HG02798 (cell line): Measurements from ENCODE around the gene MAST4.

Experiments used
- ATAC-seq: cut with Tn5 transposase; IDR thresholded peaks from one replicate; pipeline ENCODE4 v1.9.1; 2021; ENCODE audit warnings: mild to moderate bottlenecking; ENCODE audit not compliant: unreplicated experiment, poor library complexity

Gene MAST4

DNA sequence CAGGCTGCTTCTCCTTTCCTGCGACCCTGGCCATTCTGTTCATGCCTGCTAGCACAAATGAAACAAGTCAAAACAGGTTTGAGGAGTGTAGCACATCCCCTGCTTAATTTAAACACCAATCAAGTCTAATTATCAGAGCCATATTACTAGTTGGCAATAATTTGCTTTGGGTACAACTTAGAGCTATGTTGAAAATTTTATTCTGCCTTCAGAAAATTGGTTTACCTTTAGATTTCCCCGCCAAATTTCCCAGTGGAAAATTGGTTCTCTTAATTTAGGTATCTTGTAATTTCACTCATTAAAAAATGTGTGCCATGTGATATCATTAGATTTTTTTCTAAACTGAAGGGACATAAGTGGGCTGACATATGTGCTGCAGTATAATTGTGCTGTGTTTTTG lies 265.8 kb downstream of the MAST4 start:
- ATAC-seq, result no peak

DNA sequence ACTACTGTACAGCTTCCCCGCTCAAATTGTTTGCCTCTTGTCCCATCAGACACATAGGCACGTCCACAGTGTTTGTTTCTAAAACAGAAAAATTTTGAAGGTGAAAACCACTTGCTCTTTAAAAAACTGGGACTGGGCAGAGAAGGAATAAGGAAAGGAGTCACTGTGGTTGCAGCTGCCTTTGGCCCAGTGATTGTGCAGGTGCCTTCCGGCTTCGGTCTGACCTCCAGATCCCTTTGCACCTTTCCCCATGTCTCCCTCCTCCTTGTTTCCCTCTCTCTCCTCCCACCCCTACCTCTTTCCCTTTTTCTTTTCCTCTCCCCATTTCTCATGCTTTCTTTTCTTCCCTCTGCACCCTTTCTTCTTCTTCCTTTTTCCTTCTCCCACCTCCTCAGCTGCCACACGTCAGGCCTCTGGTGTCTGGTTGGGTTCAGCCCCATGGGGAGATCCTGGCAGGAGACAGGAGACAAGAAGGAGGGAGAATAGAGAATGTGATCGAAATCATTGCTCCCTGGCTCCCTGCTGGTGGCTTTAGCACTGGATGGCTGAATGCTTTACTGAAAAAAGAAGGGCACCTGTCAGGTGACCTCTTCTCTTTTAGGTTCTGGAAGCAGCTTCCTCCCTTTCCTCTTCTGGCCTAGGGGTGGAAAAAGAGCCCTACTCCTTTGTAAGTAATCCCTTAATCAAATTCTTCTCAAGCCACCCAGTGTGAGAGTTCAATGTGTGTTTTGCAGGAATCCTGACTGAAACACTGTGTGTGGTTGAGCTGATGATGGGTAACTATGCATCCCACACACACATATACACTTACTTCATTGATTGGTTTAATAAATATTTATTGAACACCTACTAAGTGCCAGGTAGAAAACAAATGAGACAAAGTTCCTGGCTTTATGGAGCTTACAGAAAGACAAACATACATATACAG lies 267.3 kb downstream of the MAST4 start:
- no peak for ATAC-seq

DNA sequence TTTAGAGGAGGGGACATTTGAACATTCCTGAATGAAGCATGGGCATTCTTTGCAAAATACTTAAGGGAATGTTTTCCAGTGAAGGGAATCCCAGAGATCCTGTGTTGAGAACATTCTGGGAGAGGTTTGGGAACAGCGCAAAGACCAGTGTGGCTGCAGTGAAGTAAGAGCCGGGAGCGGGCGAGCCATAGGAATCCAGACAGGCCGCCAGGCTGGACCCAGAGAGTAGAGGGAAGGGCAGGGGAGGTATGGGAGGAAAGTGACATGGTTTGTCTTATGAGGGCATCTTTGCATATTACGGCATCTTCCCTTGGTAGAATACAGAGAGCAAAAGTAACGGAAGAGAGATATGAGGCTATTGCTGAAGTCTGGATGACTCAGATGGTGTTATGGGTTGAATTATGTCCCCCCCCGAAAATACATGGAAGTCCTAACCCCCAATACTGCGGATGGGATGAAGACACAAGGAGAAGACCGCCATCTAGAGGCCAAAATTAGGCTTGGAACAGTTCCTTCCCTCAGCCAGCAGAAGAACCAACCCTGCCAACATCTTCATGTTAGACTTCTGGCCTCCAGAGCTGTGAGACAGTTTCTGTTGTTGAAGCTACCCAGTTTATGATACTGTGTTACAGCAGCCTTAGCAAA lies 268.2 kb downstream of the MAST4 start:
- no peak for ATAC-seq

DNA sequence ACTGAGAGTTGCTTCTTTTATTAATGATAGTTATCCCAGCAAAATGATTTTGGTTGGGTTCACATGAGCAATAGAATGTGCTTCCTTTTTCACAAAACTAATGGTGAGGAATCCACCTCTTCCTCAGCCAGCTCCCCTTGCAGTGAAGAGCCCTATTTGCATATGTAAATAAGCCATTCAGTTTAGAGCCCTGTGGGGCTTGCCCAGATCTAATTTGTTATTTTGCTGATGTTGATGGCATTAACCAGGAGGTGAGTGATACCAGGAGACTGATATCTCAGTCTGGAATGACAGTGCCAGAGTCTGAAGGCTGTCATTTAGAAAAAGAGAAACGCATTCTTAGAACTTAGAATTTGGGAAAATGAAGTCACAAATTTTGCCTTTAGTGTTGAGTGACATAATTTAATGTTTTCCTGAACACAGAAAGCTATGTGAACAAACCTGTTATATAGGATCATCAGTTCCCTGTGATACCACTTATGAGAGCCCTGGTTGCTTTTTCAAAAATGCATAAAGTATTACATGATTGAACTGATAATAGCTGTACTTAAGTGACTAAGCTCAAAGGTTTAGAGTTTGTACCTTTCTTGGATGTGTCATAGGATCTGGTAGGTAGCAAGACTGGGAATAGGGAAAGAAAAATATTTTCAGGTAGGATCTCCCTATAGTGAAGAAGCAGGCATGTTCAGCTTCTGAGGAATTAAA lies 271.6 kb downstream of the MAST4 start:
- no peak for ATAC-seq

DNA sequence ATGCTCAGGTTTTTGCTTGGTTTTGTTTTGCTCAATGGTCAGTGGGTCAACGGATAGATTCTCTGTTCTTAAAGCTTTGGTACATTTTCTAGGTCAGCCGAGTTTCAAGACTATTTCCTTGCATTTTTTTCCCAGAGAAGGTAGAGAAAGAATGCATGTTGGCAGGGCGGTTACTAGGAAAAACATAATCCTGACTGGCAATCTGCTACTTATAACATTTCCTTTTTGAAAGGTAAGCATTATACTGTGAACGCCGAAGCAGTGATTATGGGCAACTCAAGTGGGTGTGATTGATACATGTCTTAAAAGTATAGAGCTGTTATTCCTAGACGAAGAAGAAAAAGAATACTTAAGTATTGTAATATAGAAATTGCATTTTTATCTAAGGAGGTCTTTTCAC lies 273.2 kb downstream of the MAST4 start:
- ATAC-seq, result no peak

DNA sequence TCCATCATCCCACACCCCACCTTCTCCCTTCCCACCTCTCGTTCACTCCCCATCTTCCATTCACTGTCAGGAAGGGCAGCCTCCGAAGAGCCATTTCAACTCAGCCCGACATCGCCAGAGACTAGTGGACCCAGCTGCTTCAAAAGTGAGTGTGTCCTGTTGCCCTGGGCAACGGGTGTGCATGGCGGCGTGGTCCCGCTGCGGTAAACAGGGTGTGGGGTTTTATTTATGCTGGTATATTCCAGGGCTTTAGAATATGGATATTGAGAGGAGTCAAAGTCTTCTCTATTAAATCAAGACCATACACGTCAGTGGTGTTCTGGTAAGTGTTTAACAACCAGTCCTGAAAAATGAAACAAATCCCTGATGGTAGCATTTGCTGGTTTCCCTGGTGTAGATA lies 274.5 kb downstream of the MAST4 start:
- ATAC-seq, result no peak

DNA sequence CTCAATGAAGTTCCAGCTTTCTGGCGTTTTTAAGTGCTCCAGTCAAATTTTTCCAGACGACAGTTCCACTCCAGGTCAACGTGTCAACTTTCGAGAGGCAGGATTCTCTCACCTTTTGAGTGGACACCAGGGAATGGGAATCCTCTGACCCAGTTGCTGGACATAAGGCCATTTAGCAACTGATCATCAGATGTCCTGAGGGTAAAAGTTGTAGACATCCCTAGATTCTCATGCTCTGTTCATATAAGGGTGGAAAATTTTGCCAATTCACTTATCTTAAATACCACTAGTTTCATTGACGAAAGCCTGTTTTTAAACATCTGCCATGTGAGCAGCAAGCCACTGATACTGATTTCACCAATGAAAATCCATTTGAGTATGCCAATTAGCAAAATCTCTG lies 275.5 kb downstream of the MAST4 start:
- ATAC-seq, result no peak

DNA sequence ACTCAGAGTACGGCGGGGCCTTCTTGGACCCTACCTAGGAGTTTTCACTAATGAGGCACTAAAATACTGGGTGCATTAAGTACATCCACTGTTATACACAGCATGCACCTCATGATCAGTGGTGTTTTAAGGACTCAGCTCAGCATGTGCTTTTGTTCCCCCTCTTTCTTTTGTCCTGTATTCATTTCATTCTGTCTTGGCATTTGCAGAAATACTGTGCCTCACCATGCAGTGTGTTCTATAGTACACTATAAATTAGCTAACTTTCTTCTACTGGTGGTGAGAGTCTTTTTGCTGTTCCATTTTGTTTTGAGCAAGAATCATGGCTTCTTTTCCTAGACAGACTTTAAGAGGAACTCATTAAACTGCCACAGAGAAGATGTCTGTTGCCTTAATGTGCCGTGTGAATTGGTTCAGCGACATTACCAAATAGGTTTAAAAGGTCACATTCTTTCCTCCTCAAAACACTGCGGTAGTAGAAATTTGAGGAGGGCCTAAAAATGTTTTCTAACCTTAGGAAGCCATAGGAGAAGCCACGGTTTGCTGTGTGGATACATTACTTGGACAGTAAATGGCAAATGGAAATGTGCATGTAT lies 276.6 kb downstream of the MAST4 start:
- ATAC-seq, result no peak

DNA sequence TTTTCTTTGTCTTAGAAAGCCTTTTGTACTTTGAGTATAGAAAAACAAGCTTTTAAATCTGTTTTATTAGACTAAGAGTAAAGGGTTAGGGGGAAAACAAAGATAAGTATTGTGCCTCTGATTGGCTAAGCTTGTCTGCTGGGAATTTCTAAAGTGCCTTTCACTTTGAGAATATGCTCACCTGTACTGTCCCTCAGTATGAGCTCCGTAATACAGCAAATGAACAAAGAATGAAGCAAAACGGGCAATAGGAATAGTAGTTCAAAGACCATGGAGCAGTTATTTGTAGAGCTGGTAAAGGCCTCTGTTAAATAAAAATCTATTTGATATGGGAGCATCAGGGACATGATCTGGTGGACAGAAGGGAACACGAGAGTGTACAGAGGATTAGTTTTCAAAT lies 277.8 kb downstream of the MAST4 start:
- ATAC-seq, result no peak

DNA sequence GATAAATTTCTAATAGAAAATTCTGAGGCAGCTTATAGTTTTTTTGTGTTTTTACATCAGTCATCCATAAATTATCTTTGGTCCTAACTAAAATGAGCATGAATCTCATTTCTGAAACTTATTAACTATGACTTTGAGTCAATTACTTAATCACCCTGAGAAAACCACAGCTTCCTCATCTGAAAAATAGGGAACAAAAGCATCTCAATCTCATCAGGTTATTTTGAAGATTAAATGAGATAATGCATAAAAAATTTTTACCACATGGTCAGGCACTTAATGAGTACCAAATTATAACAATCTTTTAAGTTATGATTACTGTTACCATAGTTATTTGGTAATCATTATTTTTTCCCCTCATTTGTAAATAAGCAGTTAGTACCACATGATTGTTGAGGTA lies 279.1 kb downstream of the MAST4 start:
- no peak for ATAC-seq

DNA sequence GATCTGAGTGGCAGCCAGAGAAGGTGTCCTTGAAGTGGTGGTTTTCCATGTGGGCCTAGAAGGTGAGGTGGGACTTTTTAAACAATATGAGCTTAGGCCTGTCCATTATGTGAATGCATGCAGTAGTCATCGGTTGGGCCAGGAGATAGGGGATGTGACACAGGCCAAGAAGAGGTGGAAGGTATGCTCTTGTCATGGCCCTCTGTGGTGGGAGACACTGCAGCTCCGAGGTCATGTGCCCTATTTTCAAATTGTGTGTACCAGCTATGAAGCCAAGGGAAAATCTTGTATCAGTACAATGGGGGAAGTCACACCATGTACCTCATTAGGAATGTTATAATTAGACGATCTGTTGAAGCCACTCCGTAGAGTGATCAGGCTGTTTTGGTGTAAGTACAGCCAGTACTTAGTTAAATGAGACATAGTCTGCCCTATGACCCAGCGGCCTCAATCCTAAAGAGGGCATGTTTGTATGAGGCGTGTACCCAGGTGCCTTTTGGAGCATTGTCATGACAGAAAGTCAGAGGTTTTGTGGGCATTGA lies 280.1 kb downstream of the MAST4 start:
- no peak for ATAC-seq

DNA sequence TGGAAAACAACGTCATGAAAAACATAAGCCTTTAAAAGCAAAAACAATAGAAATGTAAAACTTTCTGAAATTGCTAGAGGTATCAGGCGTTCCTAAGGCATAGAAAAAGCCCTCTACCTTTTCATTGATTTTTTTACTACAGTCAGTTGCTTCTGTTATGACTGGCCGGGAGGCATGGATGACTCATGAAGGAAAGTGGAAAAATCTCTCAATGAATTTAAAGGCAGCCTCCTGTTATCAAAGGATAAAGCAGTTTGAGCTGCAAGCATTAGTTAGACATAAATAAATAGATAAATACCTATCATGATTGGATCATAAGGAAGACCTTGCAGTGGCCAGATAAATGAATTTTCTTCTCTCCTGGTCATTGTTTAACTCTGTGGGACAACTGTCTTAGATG lies 281.6 kb downstream of the MAST4 start:
- no peak for ATAC-seq

DNA sequence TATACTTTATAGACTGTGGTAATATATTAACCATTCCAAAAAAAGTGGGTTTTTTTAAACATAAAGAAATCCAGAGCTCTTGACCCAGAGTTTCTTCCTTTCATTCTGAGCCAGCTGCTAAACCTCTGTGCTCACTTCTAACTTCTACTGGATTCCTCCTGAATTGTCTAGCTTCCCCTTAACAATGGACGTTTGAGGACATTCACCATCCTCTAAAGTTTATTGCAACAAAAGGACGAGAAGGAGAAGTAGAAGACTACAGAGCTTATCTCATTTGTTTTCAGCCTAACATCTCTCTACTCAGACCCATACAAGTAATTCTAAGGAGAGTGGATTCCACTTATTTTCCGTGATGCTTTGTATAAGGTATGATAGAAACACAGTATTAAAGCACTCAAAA lies 284.2 kb downstream of the MAST4 start:
- no peak for ATAC-seq

DNA sequence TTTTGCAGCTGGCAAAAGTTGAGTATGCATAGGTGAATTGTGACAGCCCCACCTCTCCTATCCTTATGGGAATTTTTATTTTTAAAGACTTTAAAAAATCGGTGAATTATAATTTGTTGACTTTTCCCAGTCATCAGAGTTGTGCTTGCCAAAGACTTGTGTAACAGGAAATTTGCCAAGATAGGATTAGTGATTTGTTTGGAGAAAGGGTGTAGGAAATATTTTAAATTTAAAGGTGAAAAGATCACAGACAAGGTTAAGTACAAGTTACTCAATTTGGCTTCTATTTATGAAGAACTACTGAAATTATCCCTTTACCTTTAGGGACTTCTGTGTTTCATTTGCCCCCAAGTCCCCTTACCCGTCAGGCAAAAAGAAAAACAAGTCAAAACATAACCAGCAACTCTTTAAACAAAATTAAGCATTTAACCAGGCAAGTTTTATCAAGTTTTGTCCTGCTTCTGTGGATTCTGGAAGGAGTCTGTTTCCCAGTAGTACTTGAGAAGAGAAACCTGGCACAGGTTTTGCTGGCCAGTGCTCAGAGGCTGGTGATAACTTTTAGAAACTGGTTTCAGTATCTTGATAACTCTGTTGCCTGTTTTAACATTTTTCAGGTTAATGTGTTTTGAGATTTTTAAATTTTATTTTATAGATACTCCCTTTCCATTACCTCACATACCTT lies 285.4 kb downstream of the MAST4 start:
- ATAC-seq, result no peak

DNA sequence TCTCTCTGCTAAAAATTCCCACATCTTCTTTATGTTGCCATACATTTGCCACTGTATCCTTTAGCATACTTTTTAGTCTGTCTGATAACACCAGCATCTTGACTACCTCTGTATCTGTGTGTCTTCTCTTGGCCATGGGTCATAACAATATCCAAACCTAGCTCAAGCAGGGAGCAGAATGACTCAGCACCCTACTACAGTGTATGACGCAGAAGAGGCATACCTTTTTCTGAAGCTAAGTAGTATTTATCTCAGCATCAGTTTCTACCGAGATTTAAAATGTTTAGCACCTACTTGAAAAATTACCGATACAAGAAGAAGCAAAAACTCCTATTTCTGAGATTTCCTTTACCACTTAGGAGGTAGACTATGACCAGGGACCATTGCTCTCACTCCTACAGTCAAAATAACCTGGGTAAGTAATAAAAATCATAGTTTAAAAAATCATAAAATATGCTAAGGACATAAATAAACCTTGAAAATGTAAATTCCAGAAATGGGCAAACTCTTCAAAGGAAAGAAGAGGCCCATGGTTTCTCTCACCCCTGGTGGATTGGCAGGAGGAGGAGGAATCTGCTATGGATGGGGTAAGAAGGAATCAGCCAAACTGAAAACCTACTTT lies 286.5 kb downstream of the MAST4 start:
- peak; percentile 49 for ATAC-seq

DNA sequence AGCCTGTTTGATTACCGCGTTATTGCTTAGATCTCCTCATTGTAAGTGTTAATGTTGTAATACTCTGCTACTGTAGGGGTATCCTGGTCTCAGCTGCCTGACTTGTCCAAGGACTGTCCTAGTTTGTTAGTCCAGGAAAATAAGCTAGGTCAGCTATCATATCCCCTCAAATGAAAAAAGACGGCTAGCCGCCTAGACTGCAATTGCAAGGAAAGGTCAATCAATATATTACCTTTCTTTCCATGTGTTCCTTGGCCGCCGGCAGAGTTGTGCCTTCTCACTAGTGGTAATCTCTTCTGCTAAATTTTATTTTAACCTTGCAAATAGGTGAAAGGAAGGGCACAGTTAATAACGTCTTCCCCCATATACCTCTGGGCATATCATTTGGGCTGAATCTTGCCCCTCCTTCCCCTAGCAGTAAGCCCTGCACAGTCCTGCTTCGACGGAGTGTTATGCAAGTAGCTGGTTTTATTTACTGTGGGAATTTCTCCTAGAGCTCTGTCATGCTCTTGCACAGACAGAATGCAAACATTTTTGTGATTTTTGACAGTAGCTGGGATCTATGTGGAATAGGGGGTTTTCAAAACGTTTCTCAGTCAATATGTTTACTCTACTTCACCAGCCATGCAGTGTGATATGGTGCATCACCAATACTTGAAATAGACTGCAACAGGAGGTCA lies 288.5 kb downstream of the MAST4 start:
- ATAC-seq, result no peak

DNA sequence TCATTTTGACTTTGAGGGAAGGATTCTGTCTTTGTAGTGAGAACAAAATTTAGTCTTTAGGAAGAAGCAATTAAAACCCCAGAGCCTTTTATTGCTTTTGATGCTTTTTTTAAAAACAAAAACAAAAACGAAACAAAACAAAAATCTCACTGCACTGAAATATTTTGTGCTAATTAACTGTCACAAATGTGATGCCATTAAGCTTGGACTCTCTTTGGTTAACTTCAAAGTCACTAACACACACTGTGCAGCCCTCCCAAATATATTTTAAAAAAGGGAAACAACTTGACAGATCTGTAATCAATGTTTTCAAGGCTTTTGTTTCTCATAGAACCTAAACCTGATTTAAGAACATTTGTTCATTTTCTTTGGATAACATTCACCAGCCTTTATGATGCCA lies 290.7 kb downstream of the MAST4 start:
- ATAC-seq, result no peak

DNA sequence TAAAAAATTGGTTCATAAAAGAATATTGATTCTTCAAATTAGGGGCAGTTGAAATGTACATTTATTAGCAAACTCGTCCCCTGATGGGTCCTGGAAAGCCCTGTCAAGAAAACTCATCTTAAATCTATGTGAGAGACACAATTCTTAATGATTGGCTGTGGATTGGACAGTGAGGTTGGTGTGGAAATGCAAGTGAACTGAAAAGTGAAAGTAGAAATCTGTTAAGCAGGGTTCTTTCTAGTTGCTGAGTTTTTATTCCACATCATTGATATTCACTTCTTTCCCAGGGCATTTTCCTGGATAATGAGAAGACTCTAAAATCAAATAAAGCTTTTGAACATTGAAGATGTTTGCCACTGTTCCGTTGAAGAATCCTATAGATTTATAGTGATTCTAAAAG lies 292.4 kb downstream of the MAST4 start:
- no peak for ATAC-seq

DNA sequence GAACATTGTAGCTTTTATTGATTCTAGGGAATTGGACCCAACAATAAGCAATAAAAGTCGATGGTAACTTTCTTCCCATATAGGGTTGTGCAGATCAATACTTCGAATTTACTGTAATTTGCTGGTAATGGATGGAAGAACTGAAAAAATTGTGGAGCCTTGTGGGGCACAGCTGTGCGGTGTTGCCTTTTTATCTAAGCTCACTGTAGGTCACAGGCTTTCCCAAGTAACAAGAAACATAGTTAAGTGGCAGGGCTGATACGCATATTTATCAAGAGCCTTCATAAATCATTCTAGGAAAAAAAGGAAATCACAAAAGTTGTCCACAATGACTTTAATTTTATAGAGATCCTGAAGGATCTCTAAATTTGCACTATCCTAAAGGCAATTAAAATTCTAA lies 292.9 kb downstream of the MAST4 start:
- ATAC-seq, result no peak
